Measurements from ENCODE around the gene UBE2E2.

The UBE2E2 gene

GRCh38 chr3:23288286-23288685, 85.2 kb downstream of the UBE2E2 start:
- DNase-seq = peak; percentile 5

GRCh38 chr3:23288715-23289114, 85.6 kb downstream of the UBE2E2 start:
- no peak for DNase-seq

- DNase-seq = no peak
These were observed 89.3 kb downstream of the UBE2E2 start for GRCh38 chr3:23292432-23292831.

- DNase-seq = no peak
These were observed 91.8 kb downstream of the UBE2E2 start for GRCh38 chr3:23294770-23295387.

GRCh38 chr3:23301819-23302218, 98.7 kb downstream of the UBE2E2 start:
- peak; percentile 12 for DNase-seq

- peak; percentile 57 for DNase-seq
These were observed 99.1 kb downstream of the UBE2E2 start for GRCh38 chr3:23302271-23302670.

GRCh38 chr3:23303601-23304217, 100.6 kb downstream of the UBE2E2 start:
- no peak for DNase-seq

- peak; percentile 70 for DNase-seq
These were observed 101.3 kb downstream of the UBE2E2 start for GRCh38 chr3:23304424-23304823.

GRCh38 chr3:23308986-23309625, 106.0 kb downstream of the UBE2E2 start:
- DNase-seq = peak; percentile 9

GRCh38 chr3:23312866-23313265, 109.7 kb downstream of the UBE2E2 start:
- peak; percentile 9 for DNase-seq

GRCh38 chr3:23314981-23315762, 112.0 kb downstream of the UBE2E2 start:
- DNase-seq = peak; percentile 62

GRCh38 chr3:23316924-23317323, 113.8 kb downstream of the UBE2E2 start:
- no peak for DNase-seq

- DNase-seq = no peak
These were observed 116.5 kb downstream of the UBE2E2 start for GRCh38 chr3:23319366-23320312.

- DNase-seq = no peak
These were observed 117.8 kb downstream of the UBE2E2 start for GRCh38 chr3:23320586-23321570.

GRCh38 chr3:23324745-23325144, 121.6 kb downstream of the UBE2E2 start:
- peak; percentile 74 for DNase-seq

- DNase-seq = peak; percentile 18
These were observed 122.4 kb downstream of the UBE2E2 start for GRCh38 chr3:23325466-23326065.

- DNase-seq = no peak
These were observed 126.5 kb downstream of the UBE2E2 start for GRCh38 chr3:23329471-23330105.

GRCh38 chr3:23330568-23330967, 127.4 kb downstream of the UBE2E2 start:
- DNase-seq = no peak

GRCh38 chr3:23331141-23331935, 128.2 kb downstream of the UBE2E2 start:
- DNase-seq = no peak
